DND-41 (cell line): ENCODE measurements around the gene NCK2.
A peak's percentile ranks its signal among the peaks of the same experiment; 100 is the strongest.

ENCODE experiments used
- ATAC-seq: fragments of 200-7000 bp; cut with Tn5 transposase; 3 replicates; pipeline ENCODE4 v1.9.1; 2021; ENCODE audit warnings: low read depth; ENCODE audit not compliant: insufficient read depth
- DNase-seq: peaks from one replicate; pipeline ENCODE4 v3.0.0-alpha.2; 2020
- H2AFZ ChIP-seq: 2 replicates; pipeline ENCODE4 v1.6.0; 2012; ENCODE audit warnings: low read depth, low read length
- H3K27ac ChIP-seq: 2 replicates; pipeline ENCODE4 v1.5.1; 2012; ENCODE audit warnings: low read length, inconsistent platforms
- H3K27me3 ChIP-seq: fragments of 200-600 bp; sonication (generic); 2 replicates; pipeline ENCODE4 v1.6.0; 2012; ENCODE audit warnings: low read length, mild to moderate bottlenecking, inconsistent platforms; ENCODE audit not compliant: insufficient read depth, poor library complexity
- H3K36me3 ChIP-seq: 2 replicates; pipeline ENCODE4 v1.5.1; 2012; ENCODE audit warnings: low read length, inconsistent platforms; ENCODE audit not compliant: insufficient read depth
- H3K4me1 ChIP-seq: 2 replicates; pipeline ENCODE4 v1.5.1; 2012; ENCODE audit warnings: mild to moderate bottlenecking, low read length; ENCODE audit not compliant: insufficient read depth
- H3K4me2 ChIP-seq: 2 replicates; pipeline ENCODE4 v1.6.0; 2012; ENCODE audit warnings: mild to moderate bottlenecking, moderate library complexity, low read length, inconsistent platforms; ENCODE audit not compliant: insufficient read depth
- H3K4me3 ChIP-seq, 2 experiments: fragments of 200-600 bp in 1 of 2; shearing (Covaris generic) in 1 of 2; 2 replicates each; pipeline ENCODE4 v1.5.1; 2012 to 2016; ENCODE audit warnings: inconsistent platforms in 2 of 2, low read length in 2 of 2, mild to moderate bottlenecking in 2 of 2, low read depth in 1 of 2, moderate library complexity in 1 of 2
- H3K79me2 ChIP-seq: 2 replicates; pipeline ENCODE4 v1.6.0; 2012; ENCODE audit warnings: low read length, inconsistent platforms; ENCODE audit not compliant: insufficient read depth
- H3K9ac ChIP-seq: 2 replicates; pipeline ENCODE4 v1.6.0; 2012; ENCODE audit warnings: low read depth, mild to moderate bottlenecking, inconsistent platforms, low read length, moderate library complexity
- H3K9me3 ChIP-seq: 2 replicates; pipeline ENCODE4 v1.5.1; 2012; ENCODE audit warnings: low read length, moderate library complexity, mild to moderate bottlenecking, inconsistent platforms; ENCODE audit not compliant: insufficient read depth, severe bottlenecking
- H4K20me1 ChIP-seq: 2 replicates; pipeline ENCODE4 v1.6.0; 2012; ENCODE audit warnings: low read length; ENCODE audit not compliant: insufficient read depth
- EZH2 ChIP-seq: IDR thresholded peaks from 3 replicates; pipeline ENCODE4 v1.6.1; 2012; ENCODE audit warnings: borderline replicate concordance, low read depth, mild to moderate bottlenecking, moderate library complexity, low read length, inconsistent platforms; ENCODE audit not compliant: severe bottlenecking
- TF ChIP-seq, protein P1 (sequence below): IDR thresholded peaks from 2 replicates; pipeline ENCODE4 v1.5.1; 2012; ENCODE audit warnings: borderline replicate concordance, low read length, moderate library complexity, mild to moderate bottlenecking; ENCODE audit not compliant: poor library complexity, severe bottlenecking; ENCODE audit errors: extremely low read depth

Gene NCK2

DNA sequence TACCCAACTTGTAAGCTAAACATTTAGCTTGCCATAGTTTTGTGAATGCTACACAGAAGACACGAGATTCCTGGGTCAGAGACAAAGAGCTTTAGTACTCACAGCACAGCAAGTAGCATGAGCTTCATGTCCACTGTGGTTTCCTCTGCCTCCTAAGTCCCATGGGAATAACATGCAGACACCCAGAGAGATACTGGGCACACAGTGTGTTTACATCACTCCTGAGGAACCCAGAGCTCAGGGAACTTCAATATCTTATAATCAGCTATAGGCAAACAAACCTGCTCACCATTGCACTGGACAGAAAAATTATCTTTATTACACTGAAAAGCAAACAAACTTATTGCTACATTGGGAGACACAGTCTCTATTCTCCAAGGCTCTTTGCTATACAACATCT, 14.5 kb upstream of the NCK2 start:
- no peak overlapping the region for H3K9ac ChIP-seq
- no peaks in the 10 kb centered on the region for H3K36me3 ChIP-seq
- H4K20me1 ChIP-seq, result no peaks in the 10 kb centered on the region
- no peak overlapping the region for H3K4me3 ChIP-seq
- H2AFZ ChIP-seq, result no peak overlapping the region
- H3K79me2 ChIP-seq, result no peaks in the 10 kb centered on the region
- 0 out of 2 replicates have a peak, but pooled peaks cover 1% of the 10 kb centered on the region for H3K4me1 ChIP-seq
- ATAC-seq, result no peak
- no peak for TF ChIP-seq EZH2
- TF ChIP-seq, protein P1, sequence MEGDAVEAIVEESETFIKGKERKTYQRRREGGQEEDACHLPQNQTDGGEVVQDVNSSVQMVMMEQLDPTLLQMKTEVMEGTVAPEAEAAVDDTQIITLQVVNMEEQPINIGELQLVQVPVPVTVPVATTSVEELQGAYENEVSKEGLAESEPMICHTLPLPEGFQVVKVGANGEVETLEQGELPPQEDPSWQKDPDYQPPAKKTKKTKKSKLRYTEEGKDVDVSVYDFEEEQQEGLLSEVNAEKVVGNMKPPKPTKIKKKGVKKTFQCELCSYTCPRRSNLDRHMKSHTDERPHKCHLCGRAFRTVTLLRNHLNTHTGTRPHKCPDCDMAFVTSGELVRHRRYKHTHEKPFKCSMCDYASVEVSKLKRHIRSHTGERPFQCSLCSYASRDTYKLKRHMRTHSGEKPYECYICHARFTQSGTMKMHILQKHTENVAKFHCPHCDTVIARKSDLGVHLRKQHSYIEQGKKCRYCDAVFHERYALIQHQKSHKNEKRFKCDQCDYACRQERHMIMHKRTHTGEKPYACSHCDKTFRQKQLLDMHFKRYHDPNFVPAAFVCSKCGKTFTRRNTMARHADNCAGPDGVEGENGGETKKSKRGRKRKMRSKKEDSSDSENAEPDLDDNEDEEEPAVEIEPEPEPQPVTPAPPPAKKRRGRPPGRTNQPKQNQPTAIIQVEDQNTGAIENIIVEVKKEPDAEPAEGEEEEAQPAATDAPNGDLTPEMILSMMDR, result no peak
- DNase-seq, result no peak
- no peak overlapping the region for H3K4me2 ChIP-seq
- H3K9me3 ChIP-seq, result peaks cover 5% of the 10 kb centered on the region
- H3K27me3 ChIP-seq, result no peaks in the 10 kb centered on the region
- no peak overlapping the region for H3K27ac ChIP-seq

DNA sequence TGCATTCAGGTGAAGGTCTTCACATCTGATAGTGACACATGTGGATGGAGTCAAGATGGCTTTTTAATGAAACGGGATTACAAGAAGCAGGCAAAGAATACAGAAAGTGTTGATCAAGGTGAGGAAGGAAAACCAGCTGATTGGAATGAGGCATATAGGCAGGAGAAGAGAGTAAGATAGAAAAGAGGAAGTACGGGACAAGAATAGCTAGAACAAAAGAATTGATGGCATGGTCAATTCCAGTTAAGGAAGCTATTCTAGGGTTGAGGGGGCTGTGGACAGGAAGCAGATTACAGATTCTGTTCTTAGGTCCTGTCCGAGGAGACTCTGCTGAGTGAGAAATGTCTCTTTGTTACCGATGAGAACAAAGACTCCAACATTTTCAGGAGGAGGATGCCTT, 13.2 kb upstream of the NCK2 start:
- Histone ChIP-seq H3K4me2 (no peak overlapping the region), H3K9me3 (peaks cover 5% of the 10 kb centered on the region), H3K4me3 (no peak overlapping the region), H3K27ac (no peak overlapping the region), H3K9ac (no peak overlapping the region), H3K27me3 (no peaks in the 10 kb centered on the region), H3K79me2 (no peaks in the 10 kb centered on the region), H3K36me3 (no peaks in the 10 kb centered on the region), H2AFZ (no peak overlapping the region), H4K20me1 (no peaks in the 10 kb centered on the region), H3K4me1 (peaks cover 7% of the 10 kb centered on the region; the same call in 1 of the 2 replicates)
- no peak for TF ChIP-seq EZH2
- TF ChIP-seq, protein P1, result no peak
- ATAC-seq, result no peak
- DNase-seq, result no peak

DNA sequence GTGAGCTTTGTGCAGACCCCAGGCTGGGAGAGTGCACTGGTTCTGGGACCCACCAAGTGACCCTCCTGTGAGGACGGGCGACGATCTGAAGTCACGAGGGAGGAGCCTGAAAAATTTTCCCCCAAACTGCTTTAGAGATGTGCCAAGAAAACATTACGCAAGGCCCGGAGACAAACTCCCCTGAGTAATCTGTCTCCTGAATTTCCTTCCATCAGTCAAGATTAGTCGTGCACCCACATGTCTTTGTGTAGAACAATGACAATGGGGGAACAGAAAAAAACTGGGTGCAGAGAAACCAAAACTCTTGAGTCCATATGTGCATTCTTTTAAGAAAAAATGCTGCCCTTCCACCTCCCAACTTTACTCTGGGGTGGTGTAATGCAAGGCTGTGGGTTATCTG, 12.6 kb upstream of the NCK2 start:
- H4K20me1 ChIP-seq, result no peaks in the 10 kb centered on the region
- no peak overlapping the region for H2AFZ ChIP-seq
- peaks cover 4% of the 10 kb centered on the region for H3K9me3 ChIP-seq
- DNase-seq, result no peak
- H3K4me1 ChIP-seq, result peaks cover 7% of the 10 kb centered on the region; the same call in 1 of the 2 replicates
- no peaks in the 10 kb centered on the region for H3K36me3 ChIP-seq
- H3K27me3 ChIP-seq, result no peaks in the 10 kb centered on the region
- H3K79me2 ChIP-seq, result no peaks in the 10 kb centered on the region
- TF ChIP-seq, protein P1, result no peak
- no peak overlapping the region for H3K4me2 ChIP-seq
- H3K9ac ChIP-seq, result no peak overlapping the region
- no peak overlapping the region for H3K27ac ChIP-seq
- H3K4me3 ChIP-seq, result no peak overlapping the region
- no peak for ATAC-seq

DNA sequence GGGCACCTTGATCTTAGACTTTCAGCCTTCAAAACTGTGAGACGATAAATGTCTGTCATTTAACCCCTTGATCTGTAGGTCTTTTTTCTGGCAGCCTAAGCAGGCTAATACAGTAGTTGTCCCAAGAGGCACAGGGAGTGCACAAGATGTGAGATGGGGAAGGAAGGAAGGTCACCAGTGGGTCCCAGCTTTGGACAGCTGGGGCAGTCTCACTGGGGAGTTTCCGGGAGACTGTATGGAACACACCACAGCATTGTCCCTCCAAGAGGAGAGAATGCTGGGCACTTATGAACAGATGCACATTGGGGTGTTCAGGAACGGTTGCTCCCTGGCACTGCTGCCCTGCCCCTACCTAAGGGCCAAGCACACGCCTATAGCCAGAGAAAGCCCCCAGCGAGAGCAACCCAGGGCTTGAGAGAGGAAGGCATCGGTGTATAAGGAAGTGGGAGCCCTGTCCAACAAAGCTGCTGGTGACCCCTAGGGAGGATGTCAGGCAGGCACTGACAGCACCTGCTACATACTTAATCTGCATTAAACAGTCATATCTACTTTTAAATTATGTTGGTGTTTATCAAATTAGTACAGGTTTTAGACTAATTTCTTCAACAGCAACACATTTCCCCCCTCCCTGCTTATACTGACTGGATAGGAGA, 11.6 kb upstream of the NCK2 start:
- H3K27ac ChIP-seq, result no peak overlapping the region
- H3K4me3 ChIP-seq, result no peak overlapping the region
- no peaks in the 10 kb centered on the region for H3K9me3 ChIP-seq
- H4K20me1 ChIP-seq, result no peaks in the 10 kb centered on the region
- DNase-seq, result no peak
- H3K27me3 ChIP-seq, result no peaks in the 10 kb centered on the region
- peak; percentile 58; the same call in 1 of the 3 replicates for ATAC-seq
- H3K79me2 ChIP-seq, result no peaks in the 10 kb centered on the region
- TF ChIP-seq EZH2, result no peak
- TF ChIP-seq, protein P1, result no peak
- H2AFZ ChIP-seq, result no peak overlapping the region
- no peaks in the 10 kb centered on the region for H3K36me3 ChIP-seq
- no peak overlapping the region for H3K4me2 ChIP-seq
- H3K4me1 ChIP-seq, result peaks cover 14% of the 10 kb centered on the region
- H3K9ac ChIP-seq, result no peak overlapping the region
